Tibial artery (tissue), 4 donors: ENCODE measurements around the gene EMID1.

Experiments used
- DNase-seq, 2 donors: peaks; one replicate each; pipeline ENCODE4 v3.0.0-alpha.2; 2019
- H3K27ac ChIP-seq, 2 donors: fragments of 200-600 bp; sonication (generic) in 1 of 2; 1 replicate in 1 of 2; 2 replicates in 1 of 2; pipeline ENCODE4 v1.5.1; 2018 to 2019; ENCODE audit warnings: mild to moderate bottlenecking in 1 of 2
- H3K27me3 ChIP-seq, 2 donors: fragments of 200-600 bp; sonication (generic) in 1 of 2; one replicate each; pipeline versions ENCODE4 v1.5.1 to v1.6.0; 2016 to 2019
- H3K36me3 ChIP-seq, 3 donors: fragments of 200-600 bp; sonication (generic) in 2 of 3; one replicate each; pipeline ENCODE4 v1.5.1; 2016 to 2019; ENCODE audit warnings: mild to moderate bottlenecking in 2 of 3
- H3K4me1 ChIP-seq, 4 donors: fragments of 200-600 bp; sonication (generic) in 2 of 4; 1 replicate in 3 of 4; 2 replicates in 1 of 4; pipeline ENCODE4 v1.5.1; 2016 to 2019
- H3K4me3 ChIP-seq, 2 donors: fragments of 200-600 bp; sonication (generic) in 1 of 2; 1 replicate in 1 of 2; 2 replicates in 1 of 2; pipeline ENCODE4 v1.5.1; 2018 to 2019; ENCODE audit warnings: mild to moderate bottlenecking in 2 of 2
- H3K9me3 ChIP-seq, 3 donors: fragments of 200-600 bp; sonication (generic) in 1 of 3; one replicate each; pipeline ENCODE4 v1.5.1; 2016 to 2019
- CTCF ChIP-seq, 2 experiments: fragments of 200-600 bp in 1 of 2; fragments of 450-650 bp in 1 of 2; IDR thresholded peaks; one replicate each; pipeline ENCODE4 v1.5.1; 2017 to 2019; ENCODE audit warnings: antibody characterized with exemption in 2 of 2, mild to moderate bottlenecking in 1 of 2, moderate library complexity in 1 of 2
- intact Hi-C: fragments of 100-400 bp; cut with DNase I; formaldehyde crosslinking; loops from one replicate; pipeline ENCODE4 v1.15.0; 2023; ENCODE audit warnings: low total_unique reads

Gene EMID1

GRCh38 chr22:29265929-29266328 lies 60.2 kb downstream of the EMID1 start:
- peaks cover 0 to 24% (median 0%) of the 10 kb centered on the region in 3 donors for H3K36me3 ChIP-seq
- peak in 1 of 2 donors; percentile 40 for DNase-seq
- peaks cover 0 to 29% (median 18%) of the 10 kb centered on the region in 4 donors for H3K4me1 ChIP-seq

DNA sequence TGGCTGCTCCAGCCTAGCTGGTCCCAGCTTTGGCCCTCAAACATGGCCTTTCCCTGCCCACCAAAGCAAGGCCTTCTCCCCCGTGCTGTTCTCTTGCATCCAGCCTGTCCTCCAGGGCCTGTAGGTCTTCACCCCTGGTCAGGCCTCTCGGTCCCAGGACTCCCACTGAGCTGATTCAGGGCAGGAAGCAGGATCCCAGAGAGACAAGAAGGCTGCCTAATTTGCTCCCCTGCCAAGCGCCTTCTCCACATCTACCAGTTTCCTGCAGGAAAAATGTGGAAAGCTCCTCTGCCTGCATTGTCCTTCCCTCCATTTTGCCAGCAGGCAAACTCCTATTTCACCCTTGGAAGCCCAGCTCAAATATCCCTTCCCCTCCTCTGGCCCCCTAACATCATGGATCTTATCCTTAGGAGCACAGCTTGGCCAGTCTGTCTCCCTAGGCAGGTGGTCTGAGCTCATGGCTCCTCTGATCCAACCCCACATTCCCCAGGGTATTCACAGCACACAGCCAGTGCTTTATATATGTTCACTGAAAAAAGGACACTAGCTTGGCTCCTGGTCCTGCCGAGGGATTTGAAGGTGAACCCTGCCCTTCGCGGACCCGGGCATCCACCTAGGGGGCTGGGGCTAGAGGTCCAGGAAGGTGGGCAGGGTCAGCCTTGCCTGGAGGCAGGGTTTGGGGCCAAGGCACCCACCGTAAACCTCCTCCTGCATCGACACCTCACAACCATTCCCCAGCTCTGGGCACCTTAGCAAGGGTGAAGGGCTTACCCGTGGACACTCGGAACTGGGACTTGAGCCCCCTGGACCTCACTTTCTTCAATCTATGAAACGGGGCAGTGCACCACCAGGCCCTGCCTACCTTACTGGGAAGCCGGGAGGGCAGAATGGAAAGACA lies 61.1 kb downstream of the EMID1 start:
- peaks cover 0 to 38% (median 23%) of the 10 kb centered on the region in 4 donors for H3K4me1 ChIP-seq
- peaks cover 0 to 24% (median 0%) of the 10 kb centered on the region in 3 donors for H3K36me3 ChIP-seq
- no peak for TF ChIP-seq CTCF (IDR thresholded peaks at IDR 0.05)
- H3K27ac ChIP-seq, result peak overlapping the region; percentile 98 to 99
- intact Hi-C loops, result loop anchor here (5.0 to 10.0 kb wide), 2 partner anchors 40 to 382 kb away; partner anchors contain the start of genes GAS2L1 and ZNRF3
- H3K9me3 ChIP-seq, result no peaks in the 10 kb centered on the region
- DNase-seq, result peak in 1 of 2 donors; percentile 65
- peak overlapping the region; percentile 90 to 95 for H3K4me3 ChIP-seq
- H3K27me3 ChIP-seq, result no peaks in the 10 kb centered on the region

More at GRCh38 chr22:29265929-29266328, 60.2 kb downstream of the EMID1 start:
- no peak overlapping the region for H3K4me3 ChIP-seq
- H3K27me3 ChIP-seq, result no peaks in the 10 kb centered on the region
- no peaks in the 10 kb centered on the region for H3K9me3 ChIP-seq
- no peak for TF ChIP-seq CTCF (IDR thresholded peaks at IDR 0.05)
- peak overlapping the region in 1 of 2 donors; percentile 98 for H3K27ac ChIP-seq
- intact Hi-C loops, result loop anchor here (5.0 to 10.0 kb wide), 2 partner anchors 41 to 381 kb away; partner anchors contain the start of genes GAS2L1 and ZNRF3

DNA sequence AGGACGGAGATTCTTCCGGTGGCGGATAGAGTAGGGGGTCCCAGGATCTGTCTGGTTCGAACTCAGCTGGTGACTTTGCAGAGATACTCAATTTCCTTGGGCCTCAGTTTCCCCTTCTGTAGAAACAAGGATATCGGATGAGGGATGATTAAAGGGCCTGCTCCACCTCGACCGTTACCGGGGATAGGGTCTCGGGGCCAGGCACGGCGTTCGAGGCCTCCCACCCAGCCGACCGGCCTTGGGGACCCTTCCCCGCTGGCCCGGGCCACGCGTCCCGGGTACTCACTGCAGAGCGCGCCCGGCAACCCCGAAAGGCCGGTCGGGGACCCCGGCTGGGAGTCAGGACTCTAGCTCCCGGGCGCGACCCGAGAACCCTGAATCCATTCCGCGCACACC lies 61.8 kb downstream of the EMID1 start:
- Histone ChIP-seq H3K27me3 (no peaks in the 10 kb centered on the region), H3K36me3 (peaks cover 4 to 24% (median 5%) of the 10 kb centered on the region in 3 donors), H3K4me3 (peak overlapping the region; percentile 90 to 95), H3K4me1 (peaks cover 0 to 45% (median 30%) of the 10 kb centered on the region in 4 donors), H3K27ac (peak overlapping the region; percentile 98 to 99), H3K9me3 (no peaks in the 10 kb centered on the region)
- intact Hi-C loops, result loop anchor here (5.0 to 10.0 kb wide), 2 partner anchors 40 to 383 kb away; partner anchors contain the start of genes GAS2L1 and ZNRF3
- TF ChIP-seq CTCF (IDR thresholded peaks at IDR 0.05), result no peak
- no peak for DNase-seq

- TF ChIP-seq CTCF (IDR thresholded peaks at IDR 0.05), result no peak
- intact Hi-C loops, result loop anchor here (5.0 to 10.0 kb wide), 2 partner anchors 39 to 383 kb away; partner anchors contain the start of genes GAS2L1 and ZNRF3
- H3K4me3 ChIP-seq, result peak within 1 kb of the TSS; percentile 90 to 95
- peaks cover 9 to 24% (median 10%) of the 10 kb centered on the region in 3 donors for H3K36me3 ChIP-seq
- peak; percentile 95 to 98 for DNase-seq
- H3K27me3 ChIP-seq, result no peaks in the 10 kb centered on the region
- peak within 1 kb of the TSS; percentile 98 to 99 for H3K27ac ChIP-seq
- H3K4me1 ChIP-seq, result peaks cover 0 to 50% (median 32%) of the 10 kb centered on the region in 4 donors
- H3K9me3 ChIP-seq, result no peaks in the 10 kb centered on the region
These were observed 62.3 kb downstream of the EMID1 start, which contains the start of the genes EWSR1 and RHBDD3 for GRCh38 chr22:29267858-29268510. EWSR1 (plus strand) TSS chr22:29268268; CDS start chr22:29268337, 69 bp downstream. RHBDD3 (minus strand) TSS chr22:29267981; CDS start chr22:29265626, 2,355 bp downstream.
